HG02852 (cell line): Measurements from ENCODE around the gene POLDIP2.

ENCODE experiments used
- ATAC-seq: cut with Tn5 transposase; IDR thresholded peaks from one replicate; pipeline ENCODE4 v1.9.1; 2021; ENCODE audit warnings: mild to moderate bottlenecking, moderate library complexity; ENCODE audit not compliant: unreplicated experiment

The POLDIP2 gene

DNA sequence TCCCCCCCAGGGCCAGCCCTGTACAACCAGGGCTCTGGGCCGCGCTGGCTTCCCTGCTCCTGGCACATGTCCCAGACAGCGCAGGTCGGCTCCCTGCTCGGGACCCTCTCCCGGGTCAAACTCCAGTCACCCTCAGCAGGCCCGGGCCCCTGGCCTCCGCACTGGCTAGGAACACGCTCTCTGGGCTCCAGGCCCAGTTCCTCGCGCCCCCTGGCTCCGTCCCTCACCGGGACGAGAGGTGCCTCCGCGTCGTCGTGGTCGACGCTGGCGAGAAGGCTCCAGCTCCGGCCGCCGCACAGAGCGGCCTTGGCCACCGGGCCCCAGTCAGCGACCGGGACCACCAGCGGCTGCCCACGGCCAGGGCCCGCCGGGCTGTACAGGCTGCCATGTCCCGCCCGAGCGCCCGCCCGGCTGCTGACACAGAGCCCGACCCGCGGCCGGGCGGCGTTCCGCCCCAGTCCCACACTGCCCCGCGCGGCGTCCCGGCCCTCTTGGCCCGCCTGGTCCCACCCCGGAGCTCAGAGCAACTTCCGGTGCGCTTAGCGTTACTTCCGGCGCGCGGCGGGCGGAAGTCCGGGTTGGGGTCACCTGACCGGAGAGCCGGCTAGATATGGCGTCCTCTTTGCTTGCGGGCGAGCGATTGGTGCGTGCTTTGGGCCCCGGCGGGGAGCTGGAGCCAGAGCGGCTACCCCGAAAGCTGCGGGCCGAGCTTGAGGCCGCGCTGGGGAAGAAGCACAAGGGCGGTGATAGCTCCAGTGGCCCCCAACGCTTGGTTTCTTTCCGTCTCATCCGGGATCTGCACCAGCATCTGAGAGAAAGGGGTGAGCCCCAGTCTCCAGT, at the start of gene POLDIP2:
Gene POLDIP2, minus strand, starts transcription at position 467 of the 840 bp plus-strand sequence. Its CDS starts 79 bp downstream, at position 388.
- ATAC-seq: peak; percentile 95

DNA sequence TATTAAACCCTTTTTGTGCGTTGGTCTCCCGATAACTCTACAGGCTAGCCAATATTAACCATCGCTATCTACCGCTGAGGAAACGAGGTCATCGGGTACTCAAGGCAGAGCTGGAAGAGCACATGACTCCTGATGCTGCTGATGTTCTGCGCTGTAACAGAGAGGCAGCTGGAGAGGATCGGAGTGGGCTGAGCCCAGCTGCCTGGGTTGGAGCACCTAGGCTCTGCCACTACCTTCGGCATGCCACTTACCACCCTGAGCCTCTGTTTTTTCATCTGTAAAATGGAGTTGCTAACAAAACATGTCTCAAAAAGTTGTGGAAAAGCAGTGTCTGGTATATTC, 49.1 kb upstream of the POLDIP2 start:
- peak; percentile 11 for ATAC-seq

GRCh38 chr17:28405632-28406472, 48.5 kb upstream of the POLDIP2 start, which contains the start of gene SLC46A1:
TSS of gene SLC46A1 (minus strand) at chr17:28406212. CDS start at chr17:28406114, 98 bp downstream.
- peak; percentile 76 for ATAC-seq

DNA sequence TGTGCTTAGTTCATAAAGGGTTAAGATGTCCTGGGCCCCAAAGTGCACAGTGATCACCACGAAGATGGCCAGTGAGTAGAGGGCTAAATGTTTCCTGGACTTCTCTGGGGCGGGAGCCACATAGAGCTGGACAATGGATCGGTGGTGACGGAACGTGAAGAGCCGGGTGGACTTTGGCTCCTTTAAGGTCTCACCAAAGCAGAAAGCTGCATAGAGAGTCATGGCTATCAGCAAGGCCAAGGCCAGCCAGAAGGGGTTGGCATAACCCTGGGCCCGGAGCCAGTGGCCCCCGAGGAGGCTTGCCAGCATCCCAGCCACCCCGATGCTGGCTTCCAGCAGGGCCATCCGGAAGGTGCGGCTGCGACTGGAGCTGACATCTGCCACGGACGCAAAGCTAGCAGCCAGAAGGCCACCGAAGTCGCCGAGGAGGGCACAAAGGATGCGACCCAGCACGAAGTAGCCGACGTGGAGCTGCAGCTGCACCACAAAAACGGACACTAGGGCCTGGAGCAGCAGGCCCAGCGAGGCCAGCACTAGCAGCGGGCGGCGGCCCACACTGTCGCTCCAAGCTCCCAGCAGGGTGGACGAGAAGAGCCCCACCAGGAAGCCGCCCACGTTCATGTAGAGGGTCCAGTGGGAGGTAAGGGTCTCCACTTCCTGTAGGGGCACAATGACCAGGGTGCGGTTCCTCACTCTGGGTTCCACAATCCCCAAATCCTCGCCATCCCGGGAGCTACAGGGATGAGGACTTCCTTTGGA, 47.7 kb upstream of the POLDIP2 start:
- no peak for ATAC-seq

- no peak for ATAC-seq
These were observed 47.1 kb upstream of the POLDIP2 start for GRCh38 chr17:28404461-28404811.

DNA sequence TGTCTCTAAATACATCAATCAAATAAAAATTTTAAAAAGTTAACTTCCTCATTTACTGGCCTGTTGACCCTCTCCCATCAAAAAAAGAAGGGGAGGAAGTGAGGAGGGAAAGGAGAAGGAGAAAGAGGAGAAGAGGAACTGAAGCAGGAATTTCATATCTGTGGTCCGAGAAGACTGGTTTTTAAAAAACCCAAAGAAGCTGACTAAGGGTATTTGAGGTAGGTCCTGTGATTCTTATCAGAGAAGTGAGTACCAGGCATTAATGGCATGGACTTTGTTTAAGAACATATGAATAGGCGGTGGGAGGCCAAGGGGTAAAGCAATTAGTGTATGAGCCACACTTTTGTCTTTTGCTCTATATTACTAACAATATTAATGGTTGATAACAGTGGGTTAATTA, 46.7 kb upstream of the POLDIP2 start:
- ATAC-seq: no peak

DNA sequence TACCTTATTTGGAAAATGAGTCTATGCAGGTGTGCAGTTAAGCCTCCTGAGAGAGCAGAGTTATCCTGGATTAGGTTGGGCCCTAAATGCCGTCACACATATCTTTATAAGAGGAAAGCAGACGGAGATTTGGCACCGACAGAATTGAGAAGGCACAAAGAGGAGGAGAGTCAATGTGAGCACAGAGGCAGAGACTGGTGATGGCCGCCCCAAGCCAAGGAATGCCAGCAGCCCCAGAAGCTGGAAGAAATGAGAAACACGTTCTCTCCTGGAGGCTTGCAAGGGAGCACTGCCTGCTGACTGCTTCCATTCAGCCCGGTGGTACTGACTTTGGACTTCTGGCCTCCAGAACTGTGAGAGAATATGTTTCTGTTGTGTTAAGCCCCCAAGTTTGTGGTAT, 45.5 kb upstream of the POLDIP2 start:
- no peak for ATAC-seq

GRCh38 chr17:28402224-28402630, 44.9 kb upstream of the POLDIP2 start:
- no peak for ATAC-seq

GRCh38 chr17:28399808-28400207, 42.5 kb upstream of the POLDIP2 start:
- ATAC-seq: no peak

DNA sequence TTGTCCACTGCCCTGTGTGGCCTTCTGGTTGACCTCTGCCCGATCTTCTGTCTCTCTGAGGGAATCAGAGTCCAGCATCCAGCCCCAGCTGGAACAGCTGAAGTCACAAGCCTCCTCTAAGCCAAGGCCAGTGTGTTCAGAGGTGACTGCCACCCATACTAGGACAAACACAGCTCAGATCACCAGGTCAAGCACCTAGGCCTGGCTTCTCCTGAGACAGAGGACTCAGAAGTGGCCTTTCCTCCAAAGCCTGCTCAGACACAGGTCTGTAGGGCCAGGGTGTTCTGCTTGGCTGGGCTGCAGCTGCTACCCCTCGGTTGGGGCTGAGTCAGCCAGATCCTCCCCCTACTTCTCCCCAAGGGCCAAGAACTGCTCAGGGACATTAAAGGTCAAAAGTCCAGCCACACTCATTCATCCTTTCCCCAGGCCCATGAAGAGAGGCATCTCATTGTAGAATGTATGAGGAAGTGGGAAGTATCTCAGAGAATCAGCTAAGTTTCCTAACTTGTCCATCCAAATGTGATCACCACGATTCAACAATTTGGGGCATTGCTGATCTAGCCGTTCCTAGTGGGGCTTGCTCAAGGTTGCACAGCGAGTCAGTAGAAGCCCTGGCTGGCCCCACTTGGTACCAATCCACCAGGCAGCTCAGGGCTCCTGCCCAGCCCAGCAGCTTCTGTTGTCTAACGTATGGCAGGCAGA, 41.1 kb upstream of the POLDIP2 start:
- no peak for ATAC-seq

DNA sequence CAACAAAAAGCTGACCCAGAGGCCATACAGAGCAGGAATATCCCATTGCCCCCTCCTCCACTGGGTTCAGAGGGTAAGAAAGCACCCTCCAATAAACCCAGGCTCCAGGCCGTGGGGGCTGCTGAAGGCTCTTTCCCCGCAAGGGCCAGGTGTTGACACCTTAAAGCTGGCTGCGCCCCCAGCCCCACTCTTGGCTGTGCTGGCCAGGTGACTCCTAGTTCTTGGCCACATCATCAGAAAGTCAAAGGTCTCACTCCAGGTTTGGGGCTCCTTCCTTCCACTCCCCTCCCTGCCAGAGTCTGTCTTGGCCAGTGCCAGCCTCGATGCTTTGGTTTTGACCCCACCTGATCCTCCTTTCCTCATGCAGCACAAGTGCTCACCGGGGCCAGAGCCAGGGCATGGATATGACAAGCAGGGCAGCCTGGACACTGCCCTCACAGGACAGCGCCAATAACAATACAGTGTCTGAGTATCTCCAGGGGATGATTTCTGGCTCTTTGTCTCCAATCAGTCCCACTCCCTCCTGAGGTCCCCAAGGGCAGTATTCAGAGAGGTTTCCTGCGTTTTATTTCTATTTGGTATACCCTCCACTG, 40.5 kb upstream of the POLDIP2 start:
- ATAC-seq: no peak

GRCh38 chr17:28397275-28397674, 39.9 kb upstream of the POLDIP2 start:
- no peak for ATAC-seq

DNA sequence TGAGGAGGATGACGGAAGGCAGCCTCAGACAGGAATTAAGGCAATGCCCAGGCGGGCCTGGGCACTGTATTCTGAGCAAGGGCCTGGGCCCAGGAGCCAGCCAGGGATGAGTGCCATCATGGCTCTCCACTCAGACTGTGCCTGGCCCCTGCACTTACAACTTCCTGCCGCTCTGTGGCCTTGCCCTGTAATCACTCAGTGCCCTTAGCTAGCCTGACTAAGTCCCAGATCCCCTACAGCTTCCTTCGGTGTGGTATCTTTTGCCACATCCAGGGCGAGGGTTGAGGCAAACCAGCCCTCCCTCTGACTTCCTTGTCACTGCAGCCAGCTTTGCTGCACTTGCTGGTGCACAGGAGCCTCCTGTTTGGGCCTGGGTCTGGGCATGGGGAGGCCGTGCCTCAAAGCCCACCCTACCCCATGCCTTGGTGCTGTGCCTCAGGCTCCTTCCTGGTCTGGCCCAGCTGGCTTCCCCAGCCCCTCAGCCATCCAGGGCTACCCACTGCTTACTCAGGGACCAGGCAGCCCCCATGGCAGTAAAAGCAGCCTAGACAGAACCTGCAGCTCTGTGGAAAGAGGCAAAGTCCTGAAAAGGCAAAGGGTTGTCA, 39.4 kb upstream of the POLDIP2 start:
- no peak for ATAC-seq

DNA sequence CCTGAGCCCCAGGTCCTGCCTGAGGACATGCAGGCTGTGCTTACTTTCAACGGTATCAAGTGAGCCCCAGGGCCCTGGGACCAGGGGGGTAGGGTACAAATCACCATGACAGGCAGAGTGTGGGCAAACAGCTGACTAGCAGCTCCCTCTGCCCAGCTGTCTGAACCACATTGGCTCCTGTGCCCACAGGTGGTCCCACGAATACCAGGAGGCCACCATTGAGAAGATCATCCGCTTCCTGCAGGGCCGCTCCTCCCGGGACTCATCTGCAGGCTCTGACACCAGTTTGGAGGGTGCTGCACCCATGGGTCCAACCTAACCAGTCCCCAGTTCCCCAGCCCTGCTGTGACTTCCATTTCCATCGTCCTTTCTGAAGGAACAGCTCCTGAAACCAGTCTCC, 38.6 kb upstream of the POLDIP2 start:
- ATAC-seq: no peak

DNA sequence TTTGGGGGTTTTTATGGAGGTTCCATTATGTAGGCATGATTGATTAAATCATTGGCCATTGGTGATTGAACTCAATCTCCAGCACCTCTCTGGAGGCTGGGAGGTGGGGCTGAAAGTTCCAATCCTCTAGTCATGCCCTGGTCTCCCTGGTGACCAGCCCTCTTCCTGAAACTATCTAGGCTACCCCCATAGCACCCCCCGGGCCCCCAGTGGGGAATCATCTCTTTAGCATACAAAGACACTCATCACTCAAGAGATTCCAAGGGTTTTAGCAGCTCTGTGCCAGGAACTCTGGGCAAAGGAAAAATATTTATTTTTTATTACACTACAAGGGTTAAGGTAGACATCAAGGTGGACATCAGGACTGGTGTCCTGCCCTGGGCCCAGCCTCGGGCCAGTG, 38.1 kb upstream of the POLDIP2 start:
- ATAC-seq: no peak

DNA sequence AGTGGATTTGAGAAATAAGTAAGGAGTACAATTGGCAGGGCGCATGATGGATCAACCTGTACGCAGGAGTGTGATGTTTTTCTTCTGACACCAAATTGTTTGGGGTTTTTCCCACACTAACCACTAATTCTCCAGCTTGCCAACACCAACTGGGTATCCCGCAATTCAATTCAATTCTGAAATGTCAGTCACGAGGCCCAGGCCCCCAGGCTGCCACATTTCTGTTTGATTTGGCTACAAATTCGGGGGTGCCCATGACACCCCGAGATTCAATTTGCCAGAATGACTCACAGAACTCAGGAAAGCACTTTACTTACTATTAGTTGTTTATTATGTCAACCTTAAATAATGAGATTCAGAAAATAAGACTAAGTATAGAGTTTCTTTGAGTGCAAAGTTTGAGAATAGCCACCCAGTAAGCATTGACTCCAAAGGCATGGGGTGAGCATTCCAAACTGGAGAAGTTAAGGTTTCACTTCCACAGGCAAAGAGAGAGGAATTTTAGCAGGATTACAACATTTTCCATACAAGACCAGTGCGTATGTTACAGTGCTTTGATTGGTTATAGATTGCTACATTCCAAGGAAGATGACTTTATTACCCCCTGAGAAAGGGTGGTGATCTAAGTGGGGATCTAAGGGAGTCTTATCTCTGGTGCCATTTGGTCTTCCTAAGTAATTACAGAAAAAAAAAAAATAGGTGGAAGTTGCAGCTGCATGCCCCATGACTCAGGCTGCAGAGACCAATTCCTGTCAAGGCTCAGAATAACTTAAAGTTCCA, 37.2 kb upstream of the POLDIP2 start:
- ATAC-seq: no peak

GRCh38 chr17:28392491-28392890, 35.2 kb upstream of the POLDIP2 start:
- ATAC-seq: no peak

DNA sequence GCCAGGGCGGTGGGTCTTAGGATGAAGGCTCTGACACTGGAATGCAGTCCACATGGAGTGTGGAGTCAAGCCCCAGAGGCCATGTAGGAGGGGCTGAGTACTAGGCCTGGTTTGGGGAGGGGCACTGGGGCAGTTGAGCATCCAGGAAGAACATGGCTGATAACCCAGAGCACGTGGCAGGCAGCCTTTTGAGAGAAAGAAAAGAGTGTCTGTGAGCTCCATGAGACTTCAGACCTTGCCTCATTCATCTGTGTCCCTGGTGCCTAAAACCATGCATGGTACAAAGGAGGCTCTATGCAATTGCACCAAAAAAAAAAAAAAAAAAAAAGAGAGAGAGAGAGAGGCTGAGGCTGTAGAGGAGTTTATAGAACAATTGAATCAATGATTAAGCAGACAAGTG, 34.1 kb upstream of the POLDIP2 start:
- no peak for ATAC-seq

- ATAC-seq: no peak
These were observed 33.7 kb upstream of the POLDIP2 start for GRCh38 chr17:28390984-28391383.
